CD4-positive, alpha-beta memory T cell (primary cell): ENCODE results near the gene ZNF324. TPM values are rescaled to one million over a fixed set of nuclear protein-coding genes. Genes with fewer than 3 reads are reported as not detected.
"Not testable (repeated sequence)": the region's sequence is repeated elsewhere in the genome, so short reads cannot be mapped to it uniquely, and the experiment has no call there.

Experiments
- CTCF ChIA-PET: fragments of 350-600 bp; sonication (Branson Sonifier 250); formaldehyde crosslinking; loops from one replicate; lab custom pipeline; 2021; ENCODE audit warnings: inconsistent platforms; ENCODE audit not compliant: partially characterized antibody; lab: Charles Lee
- POLR2A ChIA-PET: fragments of 350-600 bp; sonication (Branson Sonifier 250); formaldehyde crosslinking; loops from one replicate; lab custom pipeline; 2021; ENCODE audit not compliant: partially characterized antibody; lab: Charles Lee
- DNase-seq, 5 donors: peaks; one replicate each; pipeline versions ENCODE4 v3.0.0 to v3.0.0-alpha.2; 2020 to 2022; ENCODE audit warnings: mixed read lengths in 1 of 5
- H3K27ac ChIP-seq: one replicate; pipeline ENCODE4 v1.7.0; 2013; ENCODE audit warnings: low read depth, low read length
- H3K27me3 ChIP-seq: 2 replicates; pipeline ENCODE4 v1.7.0; 2013; ENCODE audit warnings: mild to moderate bottlenecking, low read length, moderate library complexity; ENCODE audit not compliant: insufficient read depth
- H3K36me3 ChIP-seq: 2 replicates; pipeline ENCODE4 v1.7.0; 2013; ENCODE audit warnings: mild to moderate bottlenecking, low read length, moderate library complexity; ENCODE audit not compliant: insufficient read depth
- H3K4me1 ChIP-seq: 2 replicates; pipeline ENCODE4 v1.7.0; 2013; ENCODE audit warnings: mild to moderate bottlenecking, low read length, moderate library complexity; ENCODE audit not compliant: insufficient read depth
- H3K4me3 ChIP-seq, 2 donors: one replicate each; pipeline ENCODE4 v1.7.0; 2013; ENCODE audit warnings: low read length in 2 of 2, mild to moderate bottlenecking in 1 of 2
- H3K9me3 ChIP-seq, 2 donors: one replicate each; pipeline ENCODE4 v1.7.0; 2013; ENCODE audit warnings: low read length in 2 of 2, control low read depth in 1 of 2; ENCODE audit not compliant: control insufficient read depth in 1 of 2
- H3K27ac Mint-ChIP-seq, 7 donors: one replicate each; pipeline ENCODE4 v1.8.0; 2020 to 2021; ENCODE audit warnings: mixed read lengths in 7 of 7, mild to moderate bottlenecking in 6 of 7, inconsistent platforms in 3 of 7, moderate library complexity in 3 of 7
- H3K27me3 Mint-ChIP-seq, 2 donors: one replicate each; pipeline ENCODE4 v1.8.0; 2020 to 2021; ENCODE audit warnings: mixed read lengths in 2 of 2
- H3K36me3 Mint-ChIP-seq, 2 donors: one replicate each; pipeline ENCODE4 v1.8.0; 2020 to 2021; ENCODE audit warnings: mixed read lengths in 2 of 2, inconsistent platforms in 1 of 2, mild to moderate bottlenecking in 1 of 2
- H3K4me1 Mint-ChIP-seq, 4 donors: one replicate each; pipeline ENCODE4 v1.8.0; 2020 to 2021; ENCODE audit warnings: mixed read lengths in 4 of 4, mild to moderate bottlenecking in 1 of 4
- H3K4me3 Mint-ChIP-seq, 8 donors: one replicate each; pipeline ENCODE4 v1.8.0; 2020 to 2021; ENCODE audit warnings: mixed read lengths in 8 of 8, mild to moderate bottlenecking in 7 of 8, moderate library complexity in 6 of 8, inconsistent platforms in 3 of 8
- H3K9me3 Mint-ChIP-seq, 8 donors: one replicate each; pipeline ENCODE4 v1.8.0; 2020 to 2021; ENCODE audit warnings: mixed read lengths in 8 of 8, mild to moderate bottlenecking in 5 of 8, inconsistent platforms in 3 of 8, moderate library complexity in 1 of 8
- intact Hi-C: fragments of 100-400 bp; cut with micrococcal nuclease; formaldehyde crosslinking; loops from one replicate; pipeline ENCODE4 v1.15.1; 2023
- polyA plus RNA-seq, 2 donors: library from polyadenylated mRNA; unstranded; fragments of 300-500 nt; fragmentation: Illumina TruSeq; gene quantifications; one replicate each; pipeline ENCODE4 v1.2.3, GENCODE V29; 2021
- total RNA-seq, 2 experiments: library from RNA; stranded (reverse); gene quantifications; one replicate each; pipeline ENCODE4 v1.2.3, GENCODE V29; 2021

ZNF324 gene
- total and polyA plus RNA-seq, 4 experiments from 2014 or later, result 5.6 to 27.6 (median 22.3) TPM

DNA sequence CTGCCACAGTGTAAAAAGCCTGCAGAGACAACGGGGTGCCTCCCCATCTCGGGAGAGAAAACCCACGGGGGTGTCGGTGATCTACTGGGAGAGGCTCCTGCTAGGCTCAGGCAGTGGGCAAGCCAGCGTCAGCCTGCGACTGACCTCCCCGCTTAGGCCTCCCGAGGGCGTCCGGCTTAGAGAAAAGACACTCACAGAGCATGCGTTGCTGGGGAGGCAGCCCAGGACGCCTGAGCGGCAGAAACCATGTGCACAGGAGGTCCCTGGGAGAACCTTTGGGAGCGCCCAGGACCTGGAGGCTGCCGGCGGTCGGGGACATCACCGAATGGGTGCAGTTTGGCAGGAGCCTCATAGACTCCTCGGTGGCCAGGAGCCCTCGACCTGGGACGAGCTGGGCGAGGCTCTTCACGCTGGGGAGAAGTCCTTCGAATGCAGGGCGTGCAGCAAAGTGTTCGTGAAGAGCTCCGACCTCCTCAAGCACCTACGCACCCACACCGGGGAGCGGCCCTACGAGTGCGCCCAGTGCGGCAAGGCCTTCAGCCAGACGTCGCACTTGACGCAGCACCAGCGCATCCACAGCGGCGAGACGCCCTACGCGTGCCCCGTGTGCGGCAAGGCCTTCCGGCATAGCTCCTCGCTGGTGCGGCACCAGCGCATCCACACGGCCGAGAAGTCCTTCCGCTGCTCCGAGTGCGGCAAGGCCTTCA is 4.1 kb downstream of the ZNF324 start:
- H3K27me3 Mint-ChIP-seq, H3K9me3 Mint-ChIP-seq, intact Hi-C loops, H3K36me3 ChIP-seq, H3K27me3 ChIP-seq, DNase-seq, POLR2A ChIA-PET, H3K27ac ChIP-seq, H3K9me3 ChIP-seq, CTCF ChIA-PET, H3K4me3 ChIP-seq: not testable (repeated sequence)
- Mint-ChIP-seq H3K4me3 (peak overlapping the region in 1 of 8 donors; percentile 61), H3K4me1 (peaks cover 17 to 49% (median 33%) of the 10 kb centered on the region in 4 donors), H3K27ac (peak overlapping the region in 3 of 7 donors; percentile 8 to 54 (median 36)), H3K36me3 (peaks cover 4 to 30% of the 10 kb centered on the region in 2 donors)
- H3K4me1 ChIP-seq, result peaks cover 28% of the 10 kb centered on the region

DNA sequence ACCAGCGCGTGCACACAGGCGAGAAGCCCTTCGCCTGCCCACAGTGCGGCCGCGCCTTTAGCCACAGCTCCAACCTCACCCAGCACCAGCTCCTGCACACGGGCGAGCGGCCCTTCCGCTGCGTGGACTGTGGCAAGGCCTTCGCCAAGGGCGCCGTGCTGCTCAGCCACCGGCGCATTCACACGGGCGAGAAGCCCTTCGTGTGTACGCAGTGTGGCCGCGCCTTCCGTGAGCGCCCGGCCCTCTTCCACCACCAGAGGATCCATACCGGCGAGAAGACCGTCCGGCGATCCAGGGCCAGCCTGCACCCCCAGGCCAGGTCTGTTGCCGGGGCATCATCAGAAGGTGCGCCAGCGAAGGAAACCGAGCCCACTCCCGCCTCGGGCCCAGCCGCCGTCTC is 4.9 kb downstream of the ZNF324 start:
- POLR2A ChIA-PET, result no interaction called here
- Mint-ChIP-seq H3K27ac (peak overlapping the region in 1 of 7 donors; percentile 15), H3K9me3 (no peaks in the 10 kb centered on the region), H3K27me3 (no peaks in the 10 kb centered on the region), H3K4me1 (peaks cover 16 to 47% (median 32%) of the 10 kb centered on the region in 4 donors), H3K36me3 (peaks cover 4 to 30% of the 10 kb centered on the region in 2 donors), H3K4me3 (peak overlapping the region in 1 of 8 donors; percentile 36)
- no peak for DNase-seq
- Histone ChIP-seq H3K36me3 (peaks cover 8% of the 10 kb centered on the region), H3K27me3 (no peaks in the 10 kb centered on the region), H3K9me3 (no peaks in the 10 kb centered on the region), H3K4me1 (peaks cover 28% of the 10 kb centered on the region), H3K4me3 (no peak overlapping the region), H3K27ac (no peak overlapping the region)
- CTCF ChIA-PET, result no interaction called here
- intact Hi-C loops, result no loop called here

DNA sequence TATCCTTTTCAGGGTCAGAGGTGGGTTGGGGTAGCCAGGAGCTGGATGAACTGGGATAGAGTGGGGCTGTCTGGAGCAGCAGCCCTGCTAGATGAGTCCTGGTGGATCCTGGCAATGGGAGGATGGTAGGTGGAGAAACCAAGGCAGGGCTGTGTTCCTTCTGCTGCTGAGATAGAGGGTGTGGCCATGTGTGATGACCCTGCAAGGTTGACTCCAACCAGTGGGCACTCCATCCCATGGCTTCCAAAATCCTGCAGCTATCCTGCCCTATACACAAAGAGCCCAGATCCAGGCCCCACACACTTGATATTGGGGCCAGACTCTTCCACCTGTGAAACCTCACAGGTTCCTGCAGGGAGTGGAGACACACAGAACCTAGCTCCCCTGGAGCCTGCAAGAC is 6.9 kb downstream of the ZNF324 start:
- peaks cover 8% of the 10 kb centered on the region for H3K36me3 ChIP-seq
- no peak overlapping the region for H3K4me3 ChIP-seq
- H3K9me3 Mint-ChIP-seq, result no peaks in the 10 kb centered on the region
- no peaks in the 10 kb centered on the region for H3K27me3 ChIP-seq
- intact Hi-C loops, result loop anchor here (2.0 kb wide), 1 partner anchor 291 kb away; the partner anchor contains the start of gene ZNF274
- no peaks in the 10 kb centered on the region for H3K9me3 ChIP-seq
- H3K27ac ChIP-seq, result no peak overlapping the region
- DNase-seq, result no peak
- H3K36me3 Mint-ChIP-seq, result peaks cover 4 to 21% of the 10 kb centered on the region in 2 donors
- H3K4me1 Mint-ChIP-seq, result peaks cover 10 to 38% (median 20%) of the 10 kb centered on the region in 4 donors
- H3K27ac Mint-ChIP-seq, result peak overlapping the region in 6 of 7 donors; percentile 75 to 100 (median 94)
- peak overlapping the region in 3 of 8 donors; percentile 26 to 43 (median 36) for H3K4me3 Mint-ChIP-seq
- ChIA-PET POLR2A (no interaction called here), CTCF (no interaction called here)
- no peaks in the 10 kb centered on the region for H3K27me3 Mint-ChIP-seq
- peaks cover 17% of the 10 kb centered on the region for H3K4me1 ChIP-seq

DNA sequence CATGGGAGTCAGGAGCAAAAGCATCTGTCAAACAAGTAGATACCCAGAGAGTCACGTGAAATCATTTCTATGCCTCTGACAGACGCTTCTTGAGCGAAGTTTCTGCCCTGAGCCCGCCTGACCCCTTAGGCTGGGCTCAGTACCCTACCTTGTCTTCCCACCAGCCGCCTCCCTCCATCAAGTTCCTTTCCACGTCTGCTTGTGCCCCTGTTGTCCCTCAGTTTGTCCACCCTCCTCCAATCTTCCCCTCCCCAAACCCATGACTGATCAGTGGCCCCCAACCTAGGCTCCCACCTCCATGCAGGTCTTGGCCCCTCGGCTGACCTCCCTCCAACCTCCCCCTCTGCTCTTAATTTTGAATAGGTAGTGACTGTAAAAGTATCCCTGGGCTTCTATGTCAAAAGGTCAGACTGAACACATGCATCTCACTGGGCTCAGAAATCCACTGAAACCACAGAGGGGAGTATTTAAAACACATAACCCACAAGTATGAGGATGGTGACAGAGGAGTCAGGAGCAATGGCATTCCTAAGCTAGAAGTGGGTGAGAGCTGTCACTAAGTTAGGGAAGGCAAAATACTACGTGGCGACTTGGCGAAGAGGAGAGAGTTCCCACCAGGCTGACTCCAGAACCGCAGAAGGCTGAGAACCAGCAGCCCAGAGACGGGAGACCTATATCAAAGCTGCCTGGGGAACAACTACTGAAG is 7.6 kb downstream of the ZNF324 start:
- ChIA-PET POLR2A (interaction anchor here (1.4 to 2.0 kb wide), 5 partner anchors 8 to 81 kb away, joined by 3 to 8 read pairs (median 6); partner anchors contain the start of genes CHMP2A, ZNF132, ZNF324 and ZNF324B), CTCF (no interaction called here)
- peak overlapping the region; percentile 90 for H3K27ac ChIP-seq
- H3K4me1 ChIP-seq, result peaks cover 17% of the 10 kb centered on the region
- H3K36me3 ChIP-seq, result peaks cover 8% of the 10 kb centered on the region
- Mint-ChIP-seq H3K9me3 (no peaks in the 10 kb centered on the region), H3K27ac (peak overlapping the region; percentile 75 to 100 (median 99)), H3K36me3 (peaks cover 4 to 26% of the 10 kb centered on the region in 2 donors), H3K4me3 (peak overlapping the region in 6 of 8 donors; percentile 20 to 92 (median 46)), H3K4me1 (peaks cover 9 to 33% (median 19%) of the 10 kb centered on the region in 4 donors), H3K27me3 (no peaks in the 10 kb centered on the region)
- intact Hi-C loops, result loop anchor here (2.0 kb wide), 1 partner anchor 292 kb away; the partner anchor contains the start of gene ZNF274
- no peaks in the 10 kb centered on the region for H3K9me3 ChIP-seq
- no peak for DNase-seq
- no peaks in the 10 kb centered on the region for H3K27me3 ChIP-seq
- H3K4me3 ChIP-seq, result no peak overlapping the region

DNA sequence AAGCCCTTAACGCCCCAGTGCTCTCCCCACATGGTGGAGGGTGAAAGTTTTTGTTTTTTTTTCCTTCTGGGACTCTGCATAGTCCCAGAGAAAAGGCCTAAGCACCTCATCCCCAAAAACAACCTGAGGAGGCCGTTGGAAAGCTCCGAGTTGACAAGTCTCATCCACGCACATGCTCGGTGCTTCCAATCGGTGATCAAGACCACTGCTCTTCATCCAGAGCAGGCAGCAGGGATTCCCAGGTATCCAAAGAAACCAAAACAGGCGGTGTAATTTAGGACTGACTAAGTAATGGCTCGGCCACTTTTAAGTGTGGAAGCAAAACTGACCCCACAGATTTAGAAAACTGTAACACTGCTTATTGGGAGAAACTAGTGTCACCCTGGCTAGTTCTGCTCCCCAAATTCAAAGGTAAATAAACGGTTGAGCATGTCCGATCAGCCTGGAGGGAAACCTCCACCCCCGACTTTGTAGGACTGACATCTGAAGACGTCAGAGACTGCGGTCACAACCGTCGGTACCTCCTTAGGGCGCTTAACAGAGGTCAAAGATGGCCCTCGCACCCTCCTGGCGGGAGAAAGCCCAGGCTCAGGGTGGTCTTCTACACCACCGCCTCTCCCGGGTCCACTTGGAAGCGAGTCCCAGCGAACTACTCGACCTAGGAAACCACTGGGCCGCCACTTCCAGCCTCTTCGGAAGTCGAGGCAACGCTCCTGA is 8.3 kb downstream of the ZNF324 start:
- intact Hi-C loops, result loop anchor here (1.0 to 5.0 kb wide), 8 partner anchors 9 to 292 kb away; partner anchors contain the start of genes ZBTB45, ZNF274, ZNF324B and ZNF544
- peak overlapping the region; percentile 91 to 98 (median 96) for H3K4me3 Mint-ChIP-seq
- no peaks in the 10 kb centered on the region for H3K9me3 Mint-ChIP-seq
- peak overlapping the region; percentile 69 to 94 for H3K4me3 ChIP-seq
- H3K27me3 Mint-ChIP-seq, result no peaks in the 10 kb centered on the region
- no peaks in the 10 kb centered on the region for H3K9me3 ChIP-seq
- peak overlapping the region; percentile 97 to 100 (median 99) for H3K27ac Mint-ChIP-seq
- ChIA-PET CTCF (interaction anchor here (1.0 to 1.8 kb wide), 2 partner anchors 45 to 106 kb away, joined by 3 to 6 read pairs; no protein-coding TSS in a partner anchor), POLR2A (interaction anchor here (0.6 to 2.0 kb wide), 13 partner anchors 8 to 292 kb away, joined by 3 to 11 read pairs (median 5); partner anchors contain the start of genes CHMP2A, RPS5, TRIM28 and ZBTB45)
- peaks cover 9 to 33% (median 19%) of the 10 kb centered on the region in 4 donors for H3K4me1 Mint-ChIP-seq
- H3K36me3 ChIP-seq, result peaks cover 8% of the 10 kb centered on the region
- peaks cover 4 to 24% of the 10 kb centered on the region in 2 donors for H3K36me3 Mint-ChIP-seq
- DNase-seq, result no peak
- H3K27me3 ChIP-seq, result no peaks in the 10 kb centered on the region
- peak overlapping the region; percentile 90 for H3K27ac ChIP-seq
- peaks cover 17% of the 10 kb centered on the region for H3K4me1 ChIP-seq

DNA sequence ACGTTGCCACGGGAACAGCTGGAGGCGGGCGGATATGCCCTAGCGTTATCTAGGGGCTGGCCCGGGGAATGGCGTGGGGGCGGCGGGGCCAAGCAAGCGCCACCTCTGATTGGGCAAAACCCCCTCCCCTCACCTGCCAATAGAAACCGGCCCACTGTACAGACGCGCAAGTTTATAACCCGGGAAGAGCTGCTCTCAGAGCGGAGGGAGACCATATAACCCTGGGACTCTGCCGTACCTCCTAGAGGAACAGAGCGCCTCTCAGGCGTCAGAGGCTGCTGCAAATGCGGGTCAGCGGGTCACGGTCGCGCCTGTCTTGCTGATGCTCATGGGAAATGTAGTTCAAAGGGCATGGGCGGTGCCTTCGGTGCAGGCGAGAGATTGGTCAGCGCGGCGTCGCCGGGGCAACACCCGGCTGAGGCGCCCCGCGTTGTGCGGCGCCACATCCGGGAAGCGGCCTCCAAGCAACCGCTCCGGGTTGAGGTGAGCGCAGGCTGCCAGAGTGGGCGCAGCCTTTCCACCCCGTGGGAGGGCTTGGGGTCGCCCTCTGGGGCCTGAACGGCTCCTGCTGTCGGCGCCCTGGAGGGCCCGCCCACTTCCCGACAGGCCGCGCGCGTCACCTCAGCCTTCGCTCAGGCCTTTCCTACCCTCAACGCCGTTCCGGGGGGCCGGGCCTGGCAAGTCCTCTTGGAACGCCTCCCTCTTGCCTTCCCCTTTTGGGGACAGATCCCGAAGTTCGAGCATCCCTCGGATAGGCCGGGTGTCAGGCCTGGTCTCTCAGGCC is 9.0 kb downstream of the ZNF324 start, which contains the start of gene ZNF446:
TSS of gene ZNF446 (plus strand) at position 639 of the 784 bp plus-strand sequence. CDS start 867 bp downstream, outside the sequence.
- DNase-seq, result peak; percentile 96 to 99 (median 97)
- H3K4me3 Mint-ChIP-seq, result peak within 1 kb of the TSS; percentile 91 to 98 (median 96)
- Histone ChIP-seq H3K27me3 (no peaks in the 10 kb centered on the region), H3K9me3 (no peaks in the 10 kb centered on the region), H3K27ac (peak within 1 kb of the TSS; percentile 90), H3K36me3 (peaks cover 5% of the 10 kb centered on the region), H3K4me3 (peak within 1 kb of the TSS; percentile 69 to 94), H3K4me1 (peaks cover 17% of the 10 kb centered on the region)
- peaks cover 4 to 21% of the 10 kb centered on the region in 2 donors for H3K36me3 Mint-ChIP-seq
- POLR2A ChIA-PET, result interaction anchor here (0.6 to 2.0 kb wide), 16 partner anchors 8 to 293 kb away, joined by 3 to 11 read pairs (median 5); partner anchors contain the start of genes CHMP2A, RPS5, SLC27A5 and TRIM28
- peak within 1 kb of the TSS; percentile 97 to 100 (median 99) for H3K27ac Mint-ChIP-seq
- intact Hi-C loops, result loop anchor here (1.0 to 5.0 kb wide), 13 partner anchors 10 to 293 kb away; partner anchors contain the start of genes ERVK3-1, MZF1, ZBTB45 and ZNF132
- H3K27me3 Mint-ChIP-seq, result no peaks in the 10 kb centered on the region
- CTCF ChIA-PET, result interaction anchor here (1.0 to 1.8 kb wide), 2 partner anchors 44 to 105 kb away, joined by 3 to 6 read pairs; no protein-coding TSS in a partner anchor
- H3K9me3 Mint-ChIP-seq, result no peaks in the 10 kb centered on the region
- peaks cover 9 to 33% (median 19%) of the 10 kb centered on the region in 4 donors for H3K4me1 Mint-ChIP-seq
